ENCODE measurements around the gene ALPI. TPM values are rescaled to one million over a fixed set of nuclear protein-coding genes. Genes with fewer than 3 reads are reported as not detected.

Gene ALPI
- total and polyA plus RNA-seq, 9 of the 15 experiments (the other 6 are each of a cell fraction or from before 2014, with no cell fraction given): not detected

- DNase-seq (ENCODE audit: extremely low read depth in 1 of 4, low spot score in 3 of 4): no peak
- intact Hi-C loops (cut with micrococcal nuclease): no loop called here
- Histone ChIP-seq H3K9ac (ENCODE audit: insufficient read depth in 1 of 2, low read depth in 2 of 2, low read length in 2 of 2) (no peak overlapping the region), H3K4me2 (ENCODE audit: insufficient read depth, low read length) (no peak overlapping the region), H3K27me3 (ENCODE audit: control insufficient read depth in 2 of 2, insufficient read depth in 2 of 2, low read length in 2 of 2) (peaks cover 0 to 29% of the 10 kb centered on the region in 2 experiments; a peak in 2 of 5 replicates), H3K27ac (ENCODE audit: extremely low read depth, low read depth, low read length) (no peak overlapping the region), H3K9me3 (replicated peaks; ENCODE audit: control insufficient read depth, insufficient read depth, low read depth, low read length) (no peaks in the 10 kb centered on the region), H3K4me3 (no peak overlapping the region), H3K79me2 (ENCODE audit: control insufficient read depth, insufficient read depth, low read length) (no peaks in the 10 kb centered on the region), H3K4me1 (replicated peaks in 1 of 2; ENCODE audit: control insufficient read depth in 2 of 2, insufficient read depth in 2 of 2, low read length in 2 of 2) (no peaks in the 10 kb centered on the region), H3K36me3 (ENCODE audit: control insufficient read depth, insufficient read depth, low read length) (no peaks in the 10 kb centered on the region), H3K9me1 (ENCODE audit: control insufficient read depth, insufficient read depth, low read length) (no peaks in the 10 kb centered on the region), H4K20me1 (replicated peaks; ENCODE audit: control insufficient read depth, insufficient read depth, low read length) (no peaks in the 10 kb centered on the region), H2AFZ (ENCODE audit: low read depth, low read length) (no peak overlapping the region)
- FAIRE-seq: no peak
- no peak for TF ChIP-seq BCOR (IDR thresholded peaks at IDR 0.05)
- TF ChIP-seq PRDM10 (IDR thresholded peaks at IDR 0.05; ENCODE audit: partially characterized antibody): peak; percentile 42
- POLR2A ChIA-PET: no interaction called here
- CTCF ChIA-PET (ENCODE audit: low intra/inter-chr PET ratio): no interaction called here
- BruUV-seq (replicated peaks): no TSS peak
- 10% methylated on average over 17 of the region's 30 CpGs for WGBS (ENCODE audit: insufficient coverage, low coverage, missing lambda C conversion rate)
- in situ Hi-C loops (cut with MboI): no loop called here
- peak; percentile 27; the same call in 1 of the 3 replicates for ATAC-seq
Measured at GRCh38 chr2:232490221-232491138, 34.5 kb downstream of the ALPI start.

Data from K562 (cell line).